GM12872 (cell line): ENCODE data around the gene RPL35.

Source experiments
- TF ChIP-seq, protein P1 (sequence below): IDR thresholded peaks from 3 replicates; pipeline ENCODE4 v1.5.1; 2011; ENCODE audit warnings: low read depth, mild to moderate bottlenecking, low read length, moderate library complexity; ENCODE audit not compliant: insufficient read depth

RPL35 gene

DNA sequence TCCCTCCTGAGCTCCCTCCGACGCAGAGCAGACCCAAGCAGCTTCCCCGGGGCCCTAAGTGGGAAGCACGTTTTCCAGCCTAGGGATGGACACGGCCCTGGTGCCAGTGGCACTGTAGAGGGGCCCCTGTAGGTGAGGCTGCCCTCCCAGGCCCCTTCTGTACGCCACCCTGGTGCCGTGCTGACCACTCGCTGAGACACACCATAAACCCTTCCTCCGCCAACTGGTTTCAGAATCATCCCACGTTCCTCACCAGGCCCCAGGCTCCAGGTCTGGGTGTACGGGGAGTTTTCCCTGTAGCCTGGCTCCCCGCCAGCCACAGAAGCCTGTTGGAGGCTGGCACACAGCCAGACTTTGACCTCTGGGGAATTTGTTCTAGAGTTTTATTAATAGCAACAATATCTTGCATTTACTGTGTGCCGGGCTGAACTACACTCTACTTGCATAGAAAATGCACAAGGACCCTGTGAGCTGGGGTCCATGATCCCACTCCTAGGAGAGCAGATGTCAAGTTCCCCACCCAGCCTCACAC, 26.7 kb downstream of the RPL35 start:
- TF ChIP-seq, protein P1, sequence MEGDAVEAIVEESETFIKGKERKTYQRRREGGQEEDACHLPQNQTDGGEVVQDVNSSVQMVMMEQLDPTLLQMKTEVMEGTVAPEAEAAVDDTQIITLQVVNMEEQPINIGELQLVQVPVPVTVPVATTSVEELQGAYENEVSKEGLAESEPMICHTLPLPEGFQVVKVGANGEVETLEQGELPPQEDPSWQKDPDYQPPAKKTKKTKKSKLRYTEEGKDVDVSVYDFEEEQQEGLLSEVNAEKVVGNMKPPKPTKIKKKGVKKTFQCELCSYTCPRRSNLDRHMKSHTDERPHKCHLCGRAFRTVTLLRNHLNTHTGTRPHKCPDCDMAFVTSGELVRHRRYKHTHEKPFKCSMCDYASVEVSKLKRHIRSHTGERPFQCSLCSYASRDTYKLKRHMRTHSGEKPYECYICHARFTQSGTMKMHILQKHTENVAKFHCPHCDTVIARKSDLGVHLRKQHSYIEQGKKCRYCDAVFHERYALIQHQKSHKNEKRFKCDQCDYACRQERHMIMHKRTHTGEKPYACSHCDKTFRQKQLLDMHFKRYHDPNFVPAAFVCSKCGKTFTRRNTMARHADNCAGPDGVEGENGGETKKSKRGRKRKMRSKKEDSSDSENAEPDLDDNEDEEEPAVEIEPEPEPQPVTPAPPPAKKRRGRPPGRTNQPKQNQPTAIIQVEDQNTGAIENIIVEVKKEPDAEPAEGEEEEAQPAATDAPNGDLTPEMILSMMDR = no peak

DNA sequence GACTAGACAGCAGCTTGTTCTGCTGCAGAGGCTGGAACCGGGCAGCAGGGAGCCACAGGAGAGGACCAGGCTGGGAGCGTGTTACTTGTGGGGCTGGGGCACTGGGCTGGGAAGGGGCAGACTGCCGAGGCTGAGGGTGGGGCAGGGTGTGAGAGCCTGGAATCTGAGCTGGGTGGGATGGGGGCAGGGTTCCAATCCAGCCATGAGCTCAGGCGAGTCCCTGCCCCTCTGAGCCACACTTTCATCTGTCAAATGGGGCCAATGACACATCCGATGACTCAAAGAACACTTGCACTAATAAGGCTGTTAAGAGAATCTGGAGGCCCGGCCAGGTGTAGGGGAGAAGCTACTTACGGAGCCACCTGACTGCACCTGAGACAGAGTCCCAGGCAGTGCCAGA, 27.2 kb downstream of the RPL35 start:
- TF ChIP-seq, protein P1 = no peak

DNA sequence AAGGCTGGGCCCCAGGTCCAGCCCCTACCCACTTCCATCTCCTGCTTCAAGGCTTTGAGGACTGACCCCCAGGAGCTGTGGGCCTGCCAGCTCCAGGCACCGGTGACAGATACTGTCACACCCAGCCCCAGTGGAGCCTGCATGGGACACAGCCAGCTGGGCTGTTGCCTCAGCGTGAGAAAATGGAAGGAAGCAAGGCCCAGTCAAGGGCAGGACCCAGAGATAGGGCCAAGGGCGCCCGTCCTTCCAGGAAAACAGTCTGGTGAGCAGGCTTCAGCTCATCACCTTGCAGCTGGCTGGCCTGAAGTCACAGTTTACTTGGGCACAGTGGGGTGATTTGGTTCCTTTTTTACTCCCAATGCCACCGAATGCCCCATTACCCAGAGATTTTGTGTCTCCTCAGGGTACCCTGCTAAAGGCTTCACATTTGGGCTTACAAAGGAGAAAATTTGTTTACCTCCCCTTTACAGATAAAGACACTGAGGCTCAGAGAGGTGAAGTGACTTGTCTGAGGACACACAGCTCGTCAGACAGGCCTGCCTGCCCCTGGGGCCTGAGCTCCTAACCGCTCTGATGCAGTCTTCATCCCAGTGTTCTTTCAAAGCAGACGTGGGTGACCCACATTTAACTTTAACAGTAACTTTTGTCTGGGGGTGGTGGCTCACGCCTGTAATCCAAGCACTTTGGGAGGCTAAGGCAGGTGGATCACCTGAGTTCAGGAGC, 30.0 kb downstream of the RPL35 start:
- TF ChIP-seq, protein P1 = no peak

DNA sequence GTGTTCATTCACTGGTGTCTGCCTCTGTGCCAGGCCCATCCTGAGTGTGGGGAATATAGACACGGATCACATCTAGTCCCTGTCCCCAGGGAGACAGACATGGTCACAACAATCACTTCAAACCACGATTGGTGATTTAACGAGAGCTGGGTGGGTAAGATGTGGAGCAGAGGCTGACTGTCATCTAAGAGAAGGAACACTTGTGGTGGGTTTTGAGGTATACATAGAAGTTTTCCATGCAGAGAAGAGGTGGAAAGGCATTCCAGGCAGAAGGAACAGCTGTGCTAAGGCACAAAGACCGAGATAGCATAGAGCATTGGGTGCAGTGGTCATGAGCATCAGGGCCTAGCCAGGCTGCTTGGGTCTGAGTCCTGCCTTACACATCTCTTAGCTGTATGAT, 31.2 kb downstream of the RPL35 start:
- TF ChIP-seq, protein P1 = no peak

DNA sequence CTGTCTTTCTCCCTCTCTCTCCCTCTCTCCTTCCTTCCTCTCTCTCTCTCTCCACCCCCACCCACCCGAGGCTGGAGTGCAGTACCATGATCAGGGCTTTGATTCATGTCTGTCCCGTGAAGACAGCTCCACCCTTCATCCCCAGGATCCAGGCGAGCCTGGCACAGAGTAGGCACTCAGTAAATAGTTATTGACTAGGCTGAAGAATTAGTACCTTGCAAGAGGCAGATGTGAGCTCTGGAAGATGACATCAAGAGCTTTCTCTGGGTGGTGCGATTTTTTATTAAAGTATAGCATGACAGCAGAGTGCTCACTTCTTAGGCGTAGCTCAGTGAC, 32.5 kb downstream of the RPL35 start:
- TF ChIP-seq, protein P1 = no peak

DNA sequence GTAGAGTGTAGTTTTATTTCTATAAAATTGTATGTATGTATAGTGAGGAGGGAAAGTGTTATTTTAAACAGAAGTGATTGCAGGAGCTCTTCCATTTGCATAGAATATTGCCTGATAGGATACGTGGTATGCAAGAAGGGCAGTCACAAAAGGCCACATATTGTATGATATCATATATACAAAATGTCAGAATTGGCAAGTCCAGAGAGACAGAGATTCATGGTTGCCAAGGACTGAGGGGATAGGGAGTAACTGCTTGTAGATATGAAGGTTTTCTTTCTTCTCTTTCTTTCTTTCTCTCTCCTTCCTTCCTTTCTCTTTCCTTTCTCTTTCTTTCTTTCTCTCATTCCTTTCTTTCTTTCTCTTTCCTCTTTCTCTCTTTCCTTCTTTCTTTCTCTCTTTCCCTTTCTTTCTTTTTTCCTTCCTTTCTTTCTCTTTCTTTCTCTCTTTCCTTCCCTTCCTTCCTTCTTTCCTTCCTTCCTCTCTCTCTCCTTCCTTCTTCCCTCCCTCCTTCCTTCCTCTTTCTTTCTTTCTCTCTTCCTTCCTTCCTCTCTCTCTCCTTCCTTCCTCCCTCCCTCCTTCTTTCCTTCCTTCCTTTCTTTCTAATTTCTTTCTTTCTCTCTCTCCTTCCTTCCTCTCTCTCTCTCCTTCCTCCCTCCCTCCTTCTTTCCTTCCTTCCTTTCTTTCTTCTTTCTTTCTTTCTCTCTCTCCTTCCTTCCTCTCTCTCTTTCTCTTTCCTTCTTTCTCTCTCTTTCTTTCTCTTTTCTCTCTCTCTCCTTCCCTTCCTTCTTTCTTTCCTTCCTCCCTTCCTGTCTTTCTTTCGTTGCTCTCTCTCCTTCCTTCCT, 33.0 kb downstream of the RPL35 start:
- TF ChIP-seq, protein P1 = no peak
